ENCODE results near the gene CRTC2. TPM values are rescaled to one million over a fixed set of nuclear protein-coding genes. Genes with fewer than 3 reads are reported as not detected.
A peak's percentile ranks its signal among the peaks of the same experiment; 100 is the strongest.

CRTC2 gene
- total RNA-seq, 2 experiments from 2014 or later: 147 to 152 TPM

DNA sequence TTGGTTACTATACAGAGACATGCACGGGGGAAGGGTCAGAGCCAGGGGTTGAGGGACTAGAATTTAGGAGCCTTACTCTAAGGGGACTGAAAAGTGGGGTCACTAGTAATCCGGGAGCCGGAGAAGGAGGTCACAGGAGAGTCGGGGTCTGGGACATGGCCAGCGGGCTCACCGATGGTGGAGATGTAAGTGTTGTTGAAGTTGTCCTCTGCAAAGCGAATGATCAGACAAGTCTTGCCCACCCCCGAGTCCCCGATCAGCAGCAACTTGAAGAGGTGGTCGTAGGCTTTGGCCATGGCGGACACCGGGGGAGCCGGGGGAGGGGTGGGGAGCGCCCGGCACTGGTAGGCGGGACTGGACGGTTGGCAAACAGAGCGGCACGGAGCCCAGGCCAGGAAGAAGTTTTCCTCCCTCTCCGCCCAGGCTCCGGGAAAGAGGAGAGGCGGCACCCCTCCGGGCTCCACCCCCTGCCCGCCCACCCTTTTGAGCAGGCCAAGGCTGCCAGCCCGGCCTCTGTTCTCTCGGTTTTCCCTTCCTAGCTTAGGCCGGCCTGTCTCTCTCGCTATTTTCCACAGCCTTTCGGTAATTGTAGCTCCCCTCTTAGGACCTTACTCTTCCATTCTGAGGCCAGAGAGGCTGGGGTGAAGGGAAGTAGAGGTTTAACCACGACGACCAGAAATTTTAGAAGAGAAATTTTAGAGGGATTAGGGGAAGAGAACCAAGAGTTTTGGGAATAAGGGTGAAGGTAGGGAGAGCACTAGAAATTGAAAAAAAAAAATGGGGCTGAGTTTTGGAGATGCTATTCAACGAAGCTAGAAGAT lies 27.7 kb upstream of the CRTC2 start, which contains the start of gene RAB13:
Gene RAB13 (minus strand): TSS at position 399 of the 821 bp plus-strand sequence. CDS start 103 bp downstream, at position 296.
- DNase-seq: peak in 1 of 14 experiments; percentile 15
- intact Hi-C loops (cut with DNase I, micrococcal nuclease): loop anchor here (1.0 to 5.0 kb wide), 7 partner anchors 65 to 477 kb away; partner anchors contain the start of genes INTS3 (in 1 of the 2) and NPR1 (in 1 of the 2)
- peaks cover 20% of the 10 kb centered on the region for H3K4me1 Mint-ChIP-seq (ENCODE audit: low read depth)
- peaks cover 8% of the 10 kb centered on the region for H3K36me3 Mint-ChIP-seq (ENCODE audit: low read depth)
- no peak within 1 kb of the TSS for H3K4me3 ChIP-seq (ENCODE audit: low read length)
- peak within 1 kb of the TSS; percentile 62 for H3K4me3 Mint-ChIP-seq
- H3K27ac ChIP-seq (ENCODE audit: low read depth in 1 of 2, low read length in 2 of 2): peak within 1 kb of the TSS; percentile 41 to 48
- H3K9me3 ChIP-seq (ENCODE audit: control insufficient read depth in 1 of 2, insufficient read depth in 1 of 2, low read length in 2 of 2): no peaks in the 10 kb centered on the region
- peaks cover 0 to 5% of the 10 kb centered on the region in 2 experiments for H3K27me3 ChIP-seq (ENCODE audit: control insufficient read depth in 1 of 2, insufficient read depth in 2 of 2, low read length in 2 of 2)
- CTCF ChIA-PET: interaction anchor here (0.5 to 3.2 kb wide), 17 partner anchors 9 to 194 kb away, joined by 3 to 28 read pairs (median 4); partner anchors contain the start of genes CREB3L4, CRTC2, DENND4B and GATAD2B
- peaks cover 11% of the 10 kb centered on the region for H3K4me1 ChIP-seq (ENCODE audit: insufficient read depth, low read length)
- peak within 1 kb of the TSS; percentile 84 for H3K27ac Mint-ChIP-seq
- ATAC-seq (ENCODE audit: poor library complexity): no peak
- H3K9me3 Mint-ChIP-seq: no peaks in the 10 kb centered on the region
- TF ChIP-seq, protein P1, sequence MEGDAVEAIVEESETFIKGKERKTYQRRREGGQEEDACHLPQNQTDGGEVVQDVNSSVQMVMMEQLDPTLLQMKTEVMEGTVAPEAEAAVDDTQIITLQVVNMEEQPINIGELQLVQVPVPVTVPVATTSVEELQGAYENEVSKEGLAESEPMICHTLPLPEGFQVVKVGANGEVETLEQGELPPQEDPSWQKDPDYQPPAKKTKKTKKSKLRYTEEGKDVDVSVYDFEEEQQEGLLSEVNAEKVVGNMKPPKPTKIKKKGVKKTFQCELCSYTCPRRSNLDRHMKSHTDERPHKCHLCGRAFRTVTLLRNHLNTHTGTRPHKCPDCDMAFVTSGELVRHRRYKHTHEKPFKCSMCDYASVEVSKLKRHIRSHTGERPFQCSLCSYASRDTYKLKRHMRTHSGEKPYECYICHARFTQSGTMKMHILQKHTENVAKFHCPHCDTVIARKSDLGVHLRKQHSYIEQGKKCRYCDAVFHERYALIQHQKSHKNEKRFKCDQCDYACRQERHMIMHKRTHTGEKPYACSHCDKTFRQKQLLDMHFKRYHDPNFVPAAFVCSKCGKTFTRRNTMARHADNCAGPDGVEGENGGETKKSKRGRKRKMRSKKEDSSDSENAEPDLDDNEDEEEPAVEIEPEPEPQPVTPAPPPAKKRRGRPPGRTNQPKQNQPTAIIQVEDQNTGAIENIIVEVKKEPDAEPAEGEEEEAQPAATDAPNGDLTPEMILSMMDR (IDR thresholded peaks at IDR 0.05): no peak
- H3K27me3 Mint-ChIP-seq: peaks cover 17% of the 10 kb centered on the region
- POLR2A ChIA-PET: interaction anchor here (1.0 to 3.0 kb wide), 11 partner anchors 10 to 352 kb away, joined by 3 to 29 read pairs (median 4); partner anchors contain the start of genes CHTOP, CREB3L4, DENND4B and JTB
- H3K36me3 ChIP-seq (ENCODE audit: insufficient read depth, low read length): peaks cover under 1% of the 10 kb centered on the region

DNA sequence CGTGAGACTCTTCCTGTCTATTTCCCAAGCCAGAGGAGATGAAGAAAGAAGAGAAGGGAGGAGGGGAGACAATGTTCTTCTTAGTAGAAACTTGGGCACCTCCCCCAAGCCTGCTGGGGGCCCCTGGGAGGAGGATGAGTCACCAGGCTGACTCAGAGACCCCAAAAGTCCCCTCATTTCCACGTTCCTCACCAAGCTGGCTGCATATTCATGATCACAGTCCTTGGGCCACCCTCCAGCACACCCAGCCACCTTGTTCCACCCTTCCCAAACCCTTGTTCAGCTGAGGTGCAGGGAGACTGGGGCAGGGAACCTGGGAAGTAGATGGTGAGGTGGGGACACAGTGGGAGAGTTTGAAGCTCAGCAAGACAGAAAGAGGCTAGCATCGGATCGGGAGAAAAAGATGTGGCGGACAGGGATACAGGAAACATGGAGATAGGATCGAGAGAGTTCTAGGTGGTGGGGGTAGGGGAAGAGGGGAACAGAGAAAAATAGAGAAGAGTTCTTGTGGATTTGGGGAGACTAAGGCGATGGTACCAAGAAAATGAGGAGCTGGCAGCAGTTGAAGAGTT lies 27.0 kb upstream of the CRTC2 start:
- DNase-seq (peak in 3 of 14 experiments; percentile 38 to 68 (median 61)), ATAC-seq (ENCODE audit: poor library complexity) (no peak)
- Mint-ChIP-seq H3K4me1 (ENCODE audit: low read depth) (peaks cover 16% of the 10 kb centered on the region), H3K27me3 (peaks cover 17% of the 10 kb centered on the region), H3K9me3 (no peaks in the 10 kb centered on the region), H3K4me3 (peak overlapping the region; percentile 47), H3K36me3 (ENCODE audit: low read depth) (peaks cover under 1% of the 10 kb centered on the region), H3K27ac (no peak overlapping the region)
- TF ChIP-seq, protein P1 (IDR thresholded peaks at IDR 0.05): no peak
- no peaks in the 10 kb centered on the region for H3K9me3 ChIP-seq (ENCODE audit: control insufficient read depth in 1 of 2, insufficient read depth in 1 of 2, low read length in 2 of 2)
- H3K4me1 ChIP-seq (ENCODE audit: insufficient read depth, low read length): peaks cover 11% of the 10 kb centered on the region
- intact Hi-C loops (cut with DNase I, micrococcal nuclease): loop anchor here in 1 of 2 experiments (2.0 to 5.0 kb wide), 3 partner anchors 258 to 413 kb away; partner anchors contain the start of genes INTS3 and NPR1
- peaks cover 0 to 5% of the 10 kb centered on the region in 2 experiments for H3K27me3 ChIP-seq (ENCODE audit: control insufficient read depth in 1 of 2, insufficient read depth in 2 of 2, low read length in 2 of 2)
- ChIA-PET CTCF (interaction anchor here (1.2 to 3.2 kb wide), 5 partner anchors 28 to 188 kb away, joined by 3 to 28 read pairs (median 8); partner anchors contain the start of genes CRTC2 and DENND4B), POLR2A (interaction anchor here (0.6 to 3.0 kb wide), 6 partner anchors 9 to 352 kb away, joined by 3 to 29 read pairs (median 4); partner anchors contain the start of genes CHTOP, CREB3L4 and JTB)
- no peaks in the 10 kb centered on the region for H3K36me3 ChIP-seq (ENCODE audit: insufficient read depth, low read length)
- H3K4me3 ChIP-seq (ENCODE audit: low read length): no peak overlapping the region
- no peak overlapping the region for H3K27ac ChIP-seq (ENCODE audit: low read depth in 1 of 2, low read length in 2 of 2)

All from CD4-positive, alpha-beta T cell (primary cell).